ENCODE measurements around the gene ALX4.

Gene ALX4

GRCh38 chr11:44300844-44301563, 8.9 kb downstream of the ALX4 start:
- Histone ChIP-seq H3K9ac (no peak overlapping the region), H3K4me3 (IDR thresholded peaks at IDR 0.05; ENCODE audit: insufficient read depth, low read depth, low read length) (no peak overlapping the region), H3K4me2 (no peak overlapping the region), H3K27ac (no peak overlapping the region), H4K20me1 (ENCODE audit: insufficient read depth) (no peaks in the 10 kb centered on the region), H3K36me3 (ENCODE audit: insufficient read depth) (no peaks in the 10 kb centered on the region), H3K4me1 (ENCODE audit: low read depth, poor library complexity, severe bottlenecking) (no peaks in the 10 kb centered on the region), H3K79me2 (ENCODE audit: insufficient read depth, low read depth) (no peaks in the 10 kb centered on the region), H3K27me3 (ENCODE audit: insufficient read depth, low read depth) (no peaks in the 10 kb centered on the region; the same call in 1 of the 2 replicates), H2AFZ (ENCODE audit: low read depth) (no peak overlapping the region)
- no peak for TF ChIP-seq CTCF (conservative IDR thresholded peaks at IDR 0.05; ENCODE audit: low read depth, low read length)

GRCh38 chr11:44298862-44299261, 11.1 kb downstream of the ALX4 start:
- no peaks in the 10 kb centered on the region for H3K36me3 ChIP-seq (ENCODE audit: insufficient read depth)
- no peak overlapping the region for H3K27ac ChIP-seq
- no peaks in the 10 kb centered on the region for H3K27me3 ChIP-seq (ENCODE audit: insufficient read depth, low read depth)
- no peaks in the 10 kb centered on the region for H3K79me2 ChIP-seq (ENCODE audit: insufficient read depth, low read depth)
- H4K20me1 ChIP-seq (ENCODE audit: insufficient read depth), result no peaks in the 10 kb centered on the region
- H3K9ac ChIP-seq, result no peak overlapping the region
- TF ChIP-seq CTCF (conservative IDR thresholded peaks at IDR 0.05; ENCODE audit: low read depth, low read length), result no peak
- no peak overlapping the region for H2AFZ ChIP-seq (ENCODE audit: low read depth)
- no peaks in the 10 kb centered on the region for H3K4me1 ChIP-seq (ENCODE audit: low read depth, poor library complexity, severe bottlenecking)
- no peak overlapping the region for H3K4me3 ChIP-seq (IDR thresholded peaks at IDR 0.05; ENCODE audit: insufficient read depth, low read depth, low read length)
- H3K4me2 ChIP-seq, result no peak overlapping the region

- Histone ChIP-seq H3K36me3 (ENCODE audit: insufficient read depth) (no peaks in the 10 kb centered on the region), H3K27ac (no peak overlapping the region), H3K79me2 (ENCODE audit: insufficient read depth, low read depth) (no peaks in the 10 kb centered on the region), H3K4me1 (ENCODE audit: low read depth, poor library complexity, severe bottlenecking) (peaks cover 8% of the 10 kb centered on the region), H3K4me2 (no peak overlapping the region), H2AFZ (ENCODE audit: low read depth) (no peak overlapping the region), H3K4me3 (IDR thresholded peaks at IDR 0.05; ENCODE audit: insufficient read depth, low read depth, low read length) (no peak overlapping the region), H3K9ac (no peak overlapping the region), H3K27me3 (ENCODE audit: insufficient read depth, low read depth) (no peaks in the 10 kb centered on the region), H4K20me1 (ENCODE audit: insufficient read depth) (no peaks in the 10 kb centered on the region)
- no peak for TF ChIP-seq CTCF (conservative IDR thresholded peaks at IDR 0.05; ENCODE audit: low read depth, low read length)
Observed at GRCh38 chr11:44290208-44290607, 19.7 kb downstream of the ALX4 start.

- Histone ChIP-seq H3K79me2 (ENCODE audit: insufficient read depth, low read depth) (no peaks in the 10 kb centered on the region), H3K27me3 (ENCODE audit: insufficient read depth, low read depth) (no peaks in the 10 kb centered on the region), H3K27ac (no peak overlapping the region), H2AFZ (ENCODE audit: low read depth) (no peak overlapping the region), H3K9ac (no peak overlapping the region), H3K4me1 (ENCODE audit: low read depth, poor library complexity, severe bottlenecking) (peaks cover 8% of the 10 kb centered on the region), H3K4me2 (no peak overlapping the region), H3K36me3 (ENCODE audit: insufficient read depth) (no peaks in the 10 kb centered on the region), H3K4me3 (IDR thresholded peaks at IDR 0.05; ENCODE audit: insufficient read depth, low read depth, low read length) (no peak overlapping the region), H4K20me1 (ENCODE audit: insufficient read depth) (no peaks in the 10 kb centered on the region)
- no peak for TF ChIP-seq CTCF (conservative IDR thresholded peaks at IDR 0.05; ENCODE audit: low read depth, low read length)
Observed at GRCh38 chr11:44288133-44288526, 21.8 kb downstream of the ALX4 start.
